NCI-H82 treated with DMSO at 0.1 percent for 48 hours (cell line): Measurements from ENCODE around the gene ITGA4.

ENCODE experiments used
- DNase-seq: peaks from one replicate; lab custom pipeline; 2025; ENCODE audit not compliant: unreplicated experiment; lab: John Stamatoyannopoulos, UW

Gene ITGA4

DNA sequence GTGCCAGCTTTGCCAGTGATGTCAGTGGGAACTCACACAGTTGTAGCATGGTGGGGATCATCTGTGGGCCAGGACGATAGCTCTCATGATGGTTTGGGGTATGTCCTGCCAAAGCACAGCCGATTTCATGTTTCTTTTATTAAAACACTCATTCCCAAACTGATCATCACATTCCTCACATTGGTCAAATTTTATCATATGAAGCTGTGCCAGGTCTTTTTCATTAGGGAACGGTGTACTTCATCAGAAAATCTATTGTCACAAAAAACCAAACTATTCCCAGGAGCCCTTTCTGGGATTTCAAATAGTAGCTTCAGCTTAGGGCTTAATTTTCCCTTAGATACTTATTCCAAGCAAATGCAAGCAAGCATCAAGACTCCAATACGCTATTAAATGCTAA lies 42.0 kb downstream of the ITGA4 start:
- no peak for DNase-seq

DNA sequence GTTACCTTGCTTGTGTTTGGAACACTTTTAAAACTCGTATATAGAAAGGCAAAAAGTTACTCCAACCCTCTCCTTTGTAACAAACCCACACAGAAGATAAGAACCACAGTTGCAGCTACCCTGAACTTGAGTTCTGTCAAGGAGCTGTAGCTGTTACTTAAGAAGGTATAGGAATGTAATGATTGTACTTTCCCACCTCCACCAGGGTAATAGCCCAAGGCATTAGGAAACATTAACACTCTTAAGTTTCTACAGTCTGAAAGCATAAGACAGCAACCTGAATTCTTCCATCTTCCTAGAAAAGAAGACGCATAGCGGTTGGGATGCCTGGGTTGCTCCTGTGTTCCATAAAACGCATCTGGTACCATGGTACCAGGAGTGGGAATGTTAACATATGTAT lies 43.0 kb downstream of the ITGA4 start:
- DNase-seq, result no peak

DNA sequence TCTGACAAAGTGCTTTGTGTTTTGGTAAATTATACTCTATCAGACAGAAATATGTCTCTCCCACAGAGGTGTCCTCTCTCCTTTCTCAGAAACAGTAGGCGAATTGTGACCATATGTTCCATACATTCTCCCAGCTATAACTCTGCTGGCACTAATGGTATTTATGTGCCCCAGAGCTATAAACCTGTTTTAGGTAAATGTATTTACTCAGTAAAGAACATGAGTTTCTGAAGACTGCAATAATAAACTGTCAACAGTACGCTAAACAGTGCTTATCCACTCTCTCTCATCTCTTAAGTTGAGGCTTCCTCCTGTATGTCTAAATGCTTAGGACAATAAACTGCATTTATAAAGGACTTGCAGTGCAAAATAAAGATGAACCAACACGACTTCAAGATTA lies 58.5 kb downstream of the ITGA4 start:
- DNase-seq, result no peak

DNA sequence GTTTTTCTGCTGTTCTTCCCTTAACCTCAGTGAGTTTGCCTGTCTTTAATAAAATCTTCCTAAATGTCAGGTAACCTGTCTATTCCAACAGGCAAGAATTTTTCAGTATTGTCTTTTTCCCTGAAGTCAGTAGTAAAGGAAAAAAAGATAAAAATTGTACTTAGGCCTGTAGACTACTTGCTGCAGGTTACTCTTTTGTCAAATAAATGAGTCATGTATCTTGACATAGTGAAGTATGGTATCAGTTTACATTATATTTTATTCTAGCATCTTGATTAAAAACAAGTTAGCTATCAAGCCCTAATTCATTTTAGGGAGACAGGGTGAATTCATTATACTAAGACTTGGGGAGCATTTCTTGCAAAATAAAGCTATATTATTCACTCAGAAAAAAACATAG lies 59.8 kb downstream of the ITGA4 start:
- no peak for DNase-seq

DNA sequence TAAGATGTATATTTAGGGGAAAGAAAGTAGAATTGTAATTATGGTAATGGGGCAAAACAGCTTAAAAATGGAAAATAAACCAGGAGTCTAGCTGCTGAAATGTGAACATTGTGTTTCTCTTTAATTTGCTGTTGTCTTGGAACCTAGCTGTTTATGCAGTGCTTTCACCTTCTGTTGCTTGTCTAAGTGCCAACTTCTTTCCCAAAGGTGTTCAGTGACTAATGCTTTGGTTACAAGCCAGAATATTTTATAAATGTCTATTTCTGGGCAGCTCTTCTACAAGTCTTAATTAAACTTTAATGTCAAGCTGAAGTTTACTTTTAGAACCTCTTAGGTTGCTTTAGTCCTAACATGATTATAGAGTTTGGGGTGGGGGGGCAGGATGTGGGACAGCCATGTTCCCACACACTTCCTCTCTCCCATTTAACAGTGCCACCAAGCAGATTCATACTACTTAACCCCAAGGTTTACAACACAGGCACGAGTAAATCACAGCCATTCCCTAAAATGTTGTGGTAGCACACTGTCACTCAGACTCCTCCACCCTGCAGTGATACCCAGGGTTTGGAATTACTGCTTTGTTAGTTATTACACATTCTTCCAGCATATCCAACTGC lies 60.6 kb downstream of the ITGA4 start:
- DNase-seq, result no peak

DNA sequence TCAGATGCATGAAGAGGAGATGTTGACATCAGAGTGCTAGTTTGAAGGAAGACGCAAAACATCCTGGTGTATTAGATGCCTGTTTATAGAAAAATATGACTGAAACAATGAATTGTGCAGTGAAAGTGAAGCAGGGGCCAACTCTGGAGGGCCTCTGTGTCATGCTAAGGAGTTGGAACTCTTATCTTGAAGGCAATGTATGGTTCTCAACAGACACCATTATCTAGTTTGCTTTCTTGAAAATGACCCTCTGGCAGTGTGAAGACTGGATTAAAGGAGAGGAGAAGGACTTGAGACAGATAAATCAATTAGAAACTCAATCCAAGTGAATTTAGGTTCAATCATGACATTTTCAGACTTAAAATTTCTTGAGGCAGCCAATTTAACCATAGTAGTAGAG lies 63.1 kb downstream of the ITGA4 start:
- no peak for DNase-seq

DNA sequence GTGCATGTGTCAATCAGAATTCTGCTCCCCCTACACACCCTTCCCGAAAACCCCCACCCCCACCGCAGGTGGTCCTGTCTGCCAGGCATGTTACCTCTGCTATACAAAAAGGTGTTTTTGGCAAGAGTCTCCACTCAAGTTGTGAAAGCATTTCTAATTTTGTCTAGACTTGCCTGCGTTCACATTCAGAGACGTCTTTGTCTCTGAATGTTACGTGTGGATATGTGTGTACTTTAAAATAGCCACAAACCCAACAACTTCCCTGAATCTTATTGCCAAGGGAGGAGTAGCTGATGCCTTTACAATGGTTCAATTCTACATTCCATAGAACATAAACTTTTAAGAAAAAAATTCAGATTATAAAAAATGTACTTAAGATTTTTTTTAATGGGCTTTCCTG lies 66.6 kb downstream of the ITGA4 start:
- no peak for DNase-seq

DNA sequence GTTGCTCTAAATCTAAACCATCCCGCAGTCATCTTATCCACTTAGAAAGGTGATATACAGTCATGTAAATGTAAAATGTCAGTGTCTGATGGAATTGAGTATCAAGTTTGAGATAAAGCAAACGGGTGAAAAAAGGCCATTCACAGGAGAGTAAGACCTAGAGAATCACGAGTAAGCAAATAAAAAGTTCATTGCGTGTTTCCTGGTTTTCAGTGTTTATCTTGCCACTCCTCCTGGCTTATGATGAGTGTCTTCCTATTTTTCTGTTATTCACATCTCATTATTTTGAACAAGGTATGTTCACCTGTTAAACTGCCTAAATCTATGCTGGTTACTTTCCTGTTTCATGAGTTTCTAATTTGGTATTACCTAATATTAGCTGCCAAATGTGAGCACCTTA lies 68.8 kb downstream of the ITGA4 start:
- no peak for DNase-seq

DNA sequence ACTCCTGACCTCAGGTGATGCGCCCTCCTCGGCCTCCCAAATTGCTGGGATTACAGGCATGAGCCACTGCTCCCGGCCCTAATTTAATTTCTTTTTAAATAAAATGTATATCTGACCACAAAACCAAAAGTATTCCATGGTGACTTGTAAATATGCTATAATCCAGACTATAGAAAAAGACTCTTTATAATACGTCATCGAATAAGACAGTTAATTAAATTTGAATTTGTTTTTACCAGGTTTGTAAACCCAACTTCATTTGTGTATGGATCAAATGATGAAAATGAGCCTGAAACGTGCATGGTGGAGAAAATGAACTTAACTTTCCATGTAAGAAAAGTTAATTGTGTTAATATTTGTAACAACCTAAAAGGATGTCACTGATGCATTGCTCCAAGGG lies 69.9 kb downstream of the ITGA4 start:
- no peak for DNase-seq

DNA sequence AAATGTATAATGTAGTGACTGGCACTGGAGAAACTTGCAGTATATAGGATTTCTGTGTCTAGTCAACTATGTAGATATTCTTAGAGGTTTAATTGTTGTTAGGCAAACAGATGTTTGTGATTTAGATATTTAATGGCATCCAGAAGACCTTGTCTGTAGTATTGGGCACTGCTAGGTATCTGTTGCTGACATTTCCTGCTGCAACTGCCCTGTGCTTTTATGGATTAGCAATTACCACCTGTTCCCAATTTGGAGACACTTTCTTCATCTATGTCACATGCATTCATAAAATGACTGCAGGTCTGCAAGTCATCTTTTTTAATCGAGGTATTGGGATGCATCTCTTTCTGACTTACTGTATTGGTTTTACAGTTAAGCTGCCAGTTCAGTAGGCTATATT lies 71.3 kb downstream of the ITGA4 start:
- DNase-seq, result no peak

DNA sequence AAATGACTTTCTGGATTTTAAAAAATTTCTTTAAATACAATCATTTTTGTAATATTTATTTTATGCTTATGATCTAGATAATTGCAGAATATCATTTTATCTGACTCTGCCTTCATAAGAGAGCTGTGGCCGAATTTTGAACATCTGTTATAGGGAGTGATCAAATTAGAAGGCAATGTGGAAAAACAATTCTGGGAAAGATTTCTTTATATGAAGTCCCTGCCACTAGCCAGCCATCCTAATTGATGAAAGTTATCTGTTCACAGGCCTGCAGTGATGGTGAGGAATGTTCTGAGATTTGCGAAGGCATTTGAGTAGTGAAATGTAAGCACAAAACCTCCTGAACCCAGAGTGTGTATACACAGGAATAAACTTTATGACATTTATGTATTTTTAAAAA lies 79.5 kb downstream of the ITGA4 start:
- no peak for DNase-seq

DNA sequence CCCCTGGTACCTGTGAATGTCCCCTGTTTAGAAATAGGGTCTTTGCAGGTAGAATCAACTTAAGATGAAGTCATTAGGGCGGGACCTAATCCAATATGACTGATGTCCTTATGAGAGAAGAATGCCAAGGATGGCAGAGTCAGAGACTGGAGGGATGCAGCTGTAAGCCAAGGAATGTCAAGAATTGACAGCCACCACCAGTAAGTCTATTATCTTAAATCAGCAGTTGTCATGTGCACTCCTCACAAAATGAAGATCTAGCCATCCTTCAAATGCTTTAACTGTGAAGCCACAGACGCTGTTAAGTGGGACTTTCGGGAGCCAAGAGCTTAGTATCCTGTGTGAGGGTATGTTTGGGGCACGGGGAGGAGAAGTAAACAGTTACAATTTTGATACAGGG lies 83.2 kb downstream of the ITGA4 start:
- DNase-seq, result no peak

DNA sequence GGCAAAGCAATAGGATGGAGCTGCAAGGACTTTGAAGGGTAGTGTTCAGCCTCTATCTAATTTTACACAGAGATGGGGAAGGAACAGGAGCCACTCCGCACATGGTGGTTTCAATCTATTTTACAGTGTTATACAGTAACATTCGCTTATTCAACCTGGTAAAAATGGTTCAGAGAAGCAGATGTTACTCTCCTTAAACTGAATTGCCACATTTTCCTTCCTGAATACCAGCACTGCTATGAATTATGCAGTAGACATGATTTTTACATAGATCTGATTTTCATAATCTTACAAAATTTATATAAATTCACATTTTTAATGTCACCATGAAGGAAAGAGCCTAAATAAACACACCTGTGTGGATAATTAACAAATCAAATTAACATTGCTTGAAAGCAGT lies 85.0 kb downstream of the ITGA4 start:
- no peak for DNase-seq

DNA sequence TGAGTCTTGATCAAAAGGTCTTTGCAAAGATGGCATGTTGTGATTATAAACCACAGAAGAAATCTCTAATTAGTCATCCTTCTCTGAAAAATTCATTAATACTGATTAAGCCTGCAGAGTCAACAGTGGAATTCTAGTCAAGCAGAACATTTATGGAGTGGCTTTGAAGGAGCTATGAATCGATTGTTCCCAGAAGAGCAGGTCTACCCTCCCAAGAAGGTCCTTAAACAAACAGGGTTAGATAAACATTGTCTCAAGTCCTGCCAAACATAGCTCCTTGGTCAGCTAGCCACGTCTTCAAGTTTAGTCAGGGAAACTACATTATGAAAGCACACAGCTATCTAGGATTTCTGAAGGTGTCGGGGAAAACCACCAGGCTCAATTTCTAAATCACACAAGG lies 88.9 kb downstream of the ITGA4 start:
- no peak for DNase-seq

DNA sequence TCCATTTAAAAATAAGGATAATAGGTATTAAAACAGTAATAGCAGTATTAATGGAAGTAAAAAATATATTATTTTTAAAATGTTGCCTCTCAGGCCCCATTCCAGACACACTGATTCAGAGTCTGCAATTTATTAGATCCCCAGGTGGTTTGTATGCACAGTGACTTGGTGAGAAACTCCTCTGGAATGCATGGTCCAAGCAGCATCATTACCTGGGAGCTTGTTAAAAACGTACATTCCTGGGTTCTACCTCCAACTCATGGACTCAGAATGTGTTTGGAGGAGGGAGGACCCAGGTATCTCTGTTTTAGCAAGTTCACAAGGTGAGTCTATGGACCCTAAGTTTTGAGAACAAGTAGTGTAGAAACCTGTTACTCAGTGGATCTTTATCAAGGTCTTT lies 95.6 kb downstream of the ITGA4 start:
- no peak for DNase-seq

DNA sequence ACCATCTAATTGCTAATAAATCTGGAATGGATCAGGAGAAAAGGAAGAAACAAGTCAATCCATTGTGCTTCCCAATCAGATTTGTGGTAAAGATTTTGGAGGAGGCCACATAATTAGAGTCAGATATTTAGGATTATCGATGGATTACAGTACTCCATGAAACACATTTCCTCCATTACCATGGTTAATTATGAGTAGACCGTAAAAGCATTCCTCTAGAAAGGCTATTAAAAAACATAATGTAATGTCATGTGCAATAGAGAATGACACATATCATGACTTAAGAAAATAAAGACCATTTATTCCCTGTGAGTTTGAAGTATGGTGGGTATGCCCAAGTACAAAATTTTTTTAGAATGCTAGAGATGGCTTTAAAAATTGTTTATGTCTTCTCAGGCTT lies 96.1 kb downstream of the ITGA4 start:
- DNase-seq, result peak; percentile 58

DNA sequence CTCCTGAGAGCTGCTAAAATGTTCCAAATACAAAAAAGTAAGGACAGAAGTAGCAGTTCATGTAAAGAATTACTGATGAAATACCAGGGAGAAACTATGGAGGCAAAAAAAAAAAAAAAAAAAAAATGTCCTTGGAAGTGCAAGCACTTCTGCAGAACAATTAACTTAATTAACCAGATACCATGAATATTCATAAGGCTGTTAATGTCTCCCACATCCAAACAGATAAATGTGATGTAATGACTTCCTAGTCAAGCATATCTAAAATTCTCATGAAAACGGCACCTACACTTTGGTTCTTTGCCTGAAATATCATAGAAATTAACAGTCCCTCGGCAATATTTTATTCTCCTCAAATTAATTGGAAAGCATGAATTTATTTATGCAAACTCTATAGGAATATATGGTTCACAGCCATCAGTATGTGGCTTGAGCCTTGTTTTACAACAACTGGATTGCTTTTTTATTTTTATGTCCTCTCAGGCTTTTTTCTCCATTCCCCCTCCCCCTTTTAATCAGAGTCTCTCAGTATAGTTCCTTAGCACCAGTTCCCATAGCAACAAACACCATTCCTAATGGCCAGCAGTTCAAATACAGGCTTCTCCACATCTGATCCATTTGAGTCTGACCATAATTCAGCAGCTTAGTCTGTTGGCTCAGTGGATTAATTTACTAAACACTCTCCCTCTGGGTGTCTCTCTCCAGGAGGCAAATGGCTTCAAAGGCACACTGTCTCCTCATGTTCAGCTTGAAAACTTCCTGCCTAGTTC lies 97.1 kb downstream of the ITGA4 start:
- DNase-seq, result peak; percentile 99

DNA sequence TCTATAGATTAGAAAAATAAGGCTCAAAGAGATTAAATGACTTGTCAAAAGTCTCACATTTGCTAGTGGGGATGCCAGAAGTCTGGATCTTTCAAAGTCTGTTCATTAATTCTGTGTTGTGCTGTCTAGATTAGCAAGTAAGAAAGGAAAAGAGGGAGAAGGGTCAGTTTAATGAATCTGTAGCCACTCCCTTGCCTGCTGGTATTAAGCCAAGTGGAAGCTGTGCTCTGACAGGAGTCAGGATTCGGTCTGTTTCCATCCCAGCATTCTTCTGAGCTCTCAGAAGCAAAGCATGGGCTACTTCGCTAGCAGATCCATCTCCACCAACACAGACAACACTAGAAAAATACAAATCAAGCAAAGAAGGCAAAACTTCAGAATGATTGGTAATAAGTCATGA lies 101.2 kb downstream of the ITGA4 start:
- DNase-seq, result no peak

DNA sequence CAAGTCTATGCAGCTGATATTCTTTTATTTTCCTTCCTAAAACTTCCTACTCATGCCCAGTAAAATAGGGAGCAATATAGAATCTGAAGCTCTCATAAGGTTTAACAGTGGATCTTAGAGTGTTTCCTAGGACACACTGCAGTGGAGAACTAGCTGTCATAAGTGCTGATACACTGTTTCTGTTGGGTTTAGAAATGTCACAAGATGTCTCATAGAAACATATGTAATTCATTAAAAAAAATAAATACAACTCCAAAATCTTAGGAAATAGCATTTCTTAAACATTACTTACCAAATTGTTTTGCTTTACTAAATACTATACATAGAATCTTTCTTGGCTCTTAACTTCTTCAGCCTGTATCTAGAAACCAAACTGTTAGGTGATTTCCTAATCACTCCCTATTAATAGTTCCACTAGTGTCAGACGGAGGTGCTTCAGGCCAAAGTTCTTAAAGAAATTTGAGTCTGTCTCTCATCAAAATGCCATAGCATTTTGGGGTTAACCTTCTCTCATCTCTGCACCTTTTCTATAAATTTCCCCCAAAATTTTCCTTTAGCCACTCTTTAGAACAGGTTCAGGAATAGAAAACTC lies 106.0 kb downstream of the ITGA4 start:
- no peak for DNase-seq

DNA sequence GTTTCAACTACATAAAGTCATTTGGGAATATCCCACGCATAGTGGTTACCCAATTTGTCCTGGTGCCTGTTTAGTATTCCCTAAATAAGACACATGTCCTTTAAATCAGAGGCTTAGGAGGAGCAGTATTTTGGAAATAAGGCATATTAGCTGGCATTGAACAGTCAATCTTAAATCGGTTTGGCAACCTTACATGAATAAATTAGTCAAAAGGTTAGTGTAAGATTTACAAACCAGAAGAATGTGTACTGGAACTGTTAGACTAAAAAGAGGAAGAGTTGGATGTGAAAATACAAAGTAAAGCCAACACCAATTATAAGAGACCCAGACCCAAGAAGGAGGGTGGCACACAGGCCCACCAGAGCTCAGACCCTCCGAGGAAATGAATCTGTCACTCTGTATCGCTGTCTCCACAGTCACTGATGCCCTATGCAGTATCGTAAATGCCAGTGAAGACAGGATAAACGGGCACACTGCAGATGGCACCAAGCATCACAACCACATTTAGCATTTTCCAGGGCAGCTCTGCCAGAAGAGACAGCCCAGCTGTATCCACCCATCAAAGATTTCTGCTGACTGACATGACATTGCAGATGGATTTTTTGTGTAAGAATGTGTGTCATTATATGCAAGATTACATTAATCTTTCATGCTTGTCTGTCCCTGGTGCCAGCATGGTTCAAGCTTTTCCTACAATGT lies 109.3 kb downstream of the ITGA4 start:
- DNase-seq, result no peak

DNA sequence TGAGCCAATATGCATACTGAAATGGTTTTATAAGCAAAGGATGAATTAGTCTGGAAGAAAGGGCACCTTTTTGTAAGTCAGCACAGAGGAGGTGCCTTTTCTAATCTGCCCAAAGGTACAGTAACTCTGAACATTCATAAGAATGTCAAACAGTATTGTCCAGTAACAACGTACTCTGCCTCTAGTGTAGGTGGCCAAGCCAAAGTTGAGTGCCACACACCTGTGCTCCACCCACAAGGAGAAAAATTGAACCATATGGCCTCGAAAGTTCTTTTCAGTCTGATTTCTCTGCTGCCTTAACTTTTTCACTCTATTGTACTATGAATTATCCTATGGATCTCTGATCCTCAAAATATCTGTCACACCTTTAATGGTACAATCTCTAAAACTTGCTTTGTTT lies 112.9 kb downstream of the ITGA4 start:
- no peak for DNase-seq
